Measurements from ENCODE around the gene FUT1. TPM values are rescaled to one million over a fixed set of nuclear protein-coding genes. Genes with fewer than 3 reads are reported as not detected.
"Not testable (repeated sequence)": the region's sequence is repeated elsewhere in the genome, so short reads cannot be mapped to it uniquely, and the experiment has no call there.

FUT1 gene
- total RNA-seq, 2 experiments from 2014 or later: 0.16 to 0.26 TPM

DNA sequence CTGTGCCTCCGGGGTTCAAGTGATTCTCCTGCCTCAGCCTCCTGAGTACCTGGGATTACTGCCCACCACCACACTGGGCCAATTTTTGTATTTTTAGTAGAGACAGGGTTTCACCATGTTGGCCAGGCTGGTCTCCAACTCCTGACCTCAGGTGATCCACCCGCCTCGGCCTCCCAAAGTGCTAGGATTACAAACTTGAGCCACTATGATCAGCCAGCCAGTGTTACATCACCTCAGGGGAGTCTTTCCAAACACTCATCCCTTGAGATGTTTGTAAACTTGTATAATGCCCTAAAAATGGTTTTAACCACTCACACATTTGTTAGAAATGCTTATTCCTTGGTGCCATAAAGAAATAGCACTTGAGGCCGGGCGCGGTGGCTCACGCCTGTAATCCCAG, 34.0 kb upstream of the FUT1 start:
- POLR2A ChIA-PET; H3K36me3 Mint-ChIP-seq (ENCODE audit: low read depth); H3K9me3 Mint-ChIP-seq (ENCODE audit: insufficient read depth); DNase-seq; H3K4me3 Mint-ChIP-seq; ATAC-seq; H3K27ac Mint-ChIP-seq; H3K4me1 Mint-ChIP-seq (ENCODE audit: low read depth): not testable (repeated sequence)
- CTCF ChIA-PET: interaction anchor here (1.3 to 6.1 kb wide), 3 partner anchors 51 to 185 kb away, joined by 4 to 127 read pairs (median 23); no protein-coding TSS in a partner anchor
- peaks cover 11% of the 10 kb centered on the region for H3K27me3 Mint-ChIP-seq (ENCODE audit: low read depth)

DNA sequence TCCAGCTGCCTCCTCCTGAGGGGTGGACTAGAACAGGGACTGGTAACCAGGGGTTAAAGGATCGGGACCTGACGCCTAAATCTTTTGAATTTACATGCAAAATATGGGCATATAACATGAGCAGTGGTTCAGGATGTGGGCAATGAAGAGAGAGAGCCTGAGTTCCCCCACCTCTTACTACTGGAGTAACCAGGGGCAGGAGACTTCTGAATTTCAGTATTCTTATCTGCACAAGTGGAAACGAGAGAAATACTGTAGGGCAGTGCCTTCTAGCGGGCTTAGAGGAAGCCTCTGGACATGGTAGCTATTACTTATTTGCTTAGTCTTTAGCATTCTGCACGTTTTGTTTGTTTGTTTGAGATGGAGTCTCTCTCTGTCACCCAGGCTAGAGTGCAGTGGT, 32.1 kb upstream of the FUT1 start:
- ATAC-seq: no peak
- Mint-ChIP-seq H3K36me3 (ENCODE audit: low read depth) (no peaks in the 10 kb centered on the region), H3K9me3 (ENCODE audit: insufficient read depth) (no peaks in the 10 kb centered on the region), H3K4me1 (ENCODE audit: low read depth) (peaks cover 2% of the 10 kb centered on the region), H3K4me3 (no peak overlapping the region), H3K27ac (no peak overlapping the region), H3K27me3 (ENCODE audit: low read depth) (peaks cover 11% of the 10 kb centered on the region)
- CTCF ChIA-PET: interaction anchor here (1.6 to 1.7 kb wide), 3 partner anchors 11 to 186 kb away, joined by 6 to 9 read pairs (median 6); no protein-coding TSS in a partner anchor
- POLR2A ChIA-PET: no interaction called here
- no peak for DNase-seq

DNA sequence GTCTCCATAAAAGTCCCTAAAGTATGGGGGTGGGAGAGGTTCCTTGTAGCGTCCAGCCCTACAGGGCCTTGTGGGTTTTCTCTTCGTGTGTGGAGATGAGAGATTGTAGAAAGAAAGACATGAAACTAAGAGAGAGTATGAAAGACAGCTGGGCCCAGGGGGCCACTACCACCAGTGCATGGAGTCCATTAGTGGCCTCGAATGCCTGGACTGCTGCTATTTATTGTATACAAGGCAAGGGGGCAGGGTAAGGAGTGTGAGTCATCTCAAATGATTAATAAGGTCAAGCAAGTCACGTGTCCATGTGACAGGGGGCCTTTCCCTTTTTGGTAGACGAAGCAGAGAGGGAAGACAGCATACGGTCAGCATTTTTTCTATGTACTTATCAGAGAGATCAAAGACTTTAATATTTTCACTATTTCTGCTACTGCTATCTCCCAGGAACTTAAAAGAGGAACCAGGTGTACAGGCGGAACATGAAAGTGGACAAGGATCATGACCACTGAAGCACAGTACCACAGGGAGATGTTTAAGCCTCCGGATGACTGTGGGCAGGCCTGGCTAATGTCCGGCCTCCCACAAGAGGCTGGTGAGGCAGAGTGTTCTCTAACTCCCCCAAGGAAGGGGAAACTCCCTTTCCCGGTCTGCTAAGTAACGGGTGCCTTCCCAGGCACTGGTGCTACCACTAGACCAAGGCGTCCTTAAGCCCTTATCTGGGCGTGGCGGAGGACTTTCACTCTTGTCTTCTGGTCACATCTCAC, 28.4 kb upstream of the FUT1 start:
- Mint-ChIP-seq H3K4me1 (ENCODE audit: low read depth) (peaks cover 2% of the 10 kb centered on the region), H3K27me3 (ENCODE audit: low read depth) (peaks cover 7% of the 10 kb centered on the region), H3K27ac (no peak overlapping the region), H3K36me3 (ENCODE audit: low read depth) (no peaks in the 10 kb centered on the region), H3K9me3 (ENCODE audit: insufficient read depth) (no peaks in the 10 kb centered on the region), H3K4me3 (no peak overlapping the region)
- no peak for DNase-seq
- ATAC-seq: no peak
- CTCF ChIA-PET: interaction anchor here (3.1 kb wide), 1 partner anchor 15 kb away, joined by 10 read pairs; no protein-coding TSS in a partner anchor
- POLR2A ChIA-PET: no interaction called here

DNA sequence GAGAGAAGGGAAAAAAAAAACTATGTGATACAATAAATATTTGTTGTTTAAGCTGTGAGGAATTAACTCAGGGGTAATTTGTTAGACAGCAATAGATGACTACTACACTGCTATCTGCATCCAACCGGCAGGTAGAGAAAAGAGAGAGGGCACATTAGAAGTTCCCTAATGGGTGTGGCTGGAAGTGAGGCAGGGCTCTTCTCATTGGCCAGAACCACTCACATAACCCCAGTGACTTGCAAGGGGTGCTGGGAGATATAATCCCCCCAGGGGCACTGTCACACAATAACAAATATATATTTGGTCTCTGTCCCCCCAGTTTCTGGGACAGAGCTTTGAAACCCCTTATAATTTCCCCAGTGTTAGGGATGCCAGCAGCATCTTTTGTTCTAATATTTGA, 27.2 kb upstream of the FUT1 start:
- no peak overlapping the region for H3K4me3 Mint-ChIP-seq
- no peak for ATAC-seq
- POLR2A ChIA-PET: interaction anchor here (0.6 kb wide), 2 partner anchors 48 to 922 kb away, joined by 3 to 7 read pairs; no protein-coding TSS in a partner anchor
- no peak overlapping the region for H3K27ac Mint-ChIP-seq
- DNase-seq: no peak
- H3K4me1 Mint-ChIP-seq (ENCODE audit: low read depth): peaks cover 2% of the 10 kb centered on the region
- no peaks in the 10 kb centered on the region for H3K36me3 Mint-ChIP-seq (ENCODE audit: low read depth)
- CTCF ChIA-PET: interaction anchor here (2.0 kb wide), 1 partner anchor 8 kb away, joined by 6 read pairs; no protein-coding TSS in a partner anchor
- no peaks in the 10 kb centered on the region for H3K9me3 Mint-ChIP-seq (ENCODE audit: insufficient read depth)
- H3K27me3 Mint-ChIP-seq (ENCODE audit: low read depth): no peaks in the 10 kb centered on the region

DNA sequence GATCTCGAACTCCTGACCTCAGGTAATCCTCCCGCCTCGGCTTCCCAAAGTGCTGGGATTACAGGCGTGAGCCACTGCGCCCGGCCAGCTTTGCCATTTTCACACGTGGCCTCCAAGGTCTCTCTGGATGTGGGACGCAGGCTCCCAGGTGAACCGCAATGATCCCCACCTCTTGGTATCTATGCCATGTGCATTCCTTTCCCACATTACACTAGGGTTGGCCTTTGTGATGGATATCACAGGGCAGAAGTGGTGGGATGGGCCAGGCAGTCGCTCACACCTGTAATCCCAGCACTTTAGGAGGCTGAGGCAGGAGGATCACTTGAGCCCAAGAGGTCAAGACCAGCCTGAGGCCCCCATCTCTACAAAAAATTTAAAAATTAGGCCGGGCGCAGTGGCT, 25.3 kb upstream of the FUT1 start:
- peaks cover 2% of the 10 kb centered on the region for H3K4me1 Mint-ChIP-seq (ENCODE audit: low read depth)
- POLR2A ChIA-PET: no interaction called here

DNA sequence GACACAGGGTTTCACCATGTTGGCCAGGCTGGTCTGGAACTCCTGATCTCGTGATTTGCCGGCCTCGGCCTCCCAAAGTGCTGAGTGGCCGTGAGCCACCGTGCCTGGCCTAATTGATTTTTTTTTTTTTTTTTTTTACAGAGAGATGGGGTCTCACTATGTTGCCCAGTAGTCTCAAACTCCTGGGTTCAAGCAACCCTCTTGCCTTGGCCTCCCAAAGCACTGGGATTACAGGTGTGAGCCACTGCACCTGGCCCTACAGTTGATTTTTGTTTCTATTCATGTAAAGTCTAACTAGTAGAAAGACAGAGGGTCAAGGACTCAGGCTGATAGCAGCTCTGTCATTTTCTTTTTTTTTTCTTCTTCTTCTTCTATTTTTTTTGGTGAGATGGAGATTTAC, 24.7 kb upstream of the FUT1 start:
- DNase-seq (no peak), ATAC-seq (no peak)
- ChIA-PET CTCF (interaction anchor here (0.8 kb wide), 1 partner anchor 199 kb away, joined by 3 read pairs; no protein-coding TSS in a partner anchor), POLR2A (no interaction called here)
- Mint-ChIP-seq H3K9me3 (ENCODE audit: insufficient read depth) (no peaks in the 10 kb centered on the region), H3K4me3 (no peak overlapping the region), H3K36me3 (ENCODE audit: low read depth) (no peaks in the 10 kb centered on the region), H3K27ac (no peak overlapping the region), H3K27me3 (ENCODE audit: low read depth) (peaks cover 3% of the 10 kb centered on the region), H3K4me1 (ENCODE audit: low read depth) (no peaks in the 10 kb centered on the region)

More for the DNA sequence above, 25.3 kb upstream of the FUT1 start:
- Mint-ChIP-seq H3K27me3 (ENCODE audit: low read depth) (peaks cover under 1% of the 10 kb centered on the region), H3K27ac (no peak overlapping the region), H3K9me3 (ENCODE audit: insufficient read depth) (no peaks in the 10 kb centered on the region), H3K4me3 (no peak overlapping the region), H3K36me3 (ENCODE audit: low read depth) (no peaks in the 10 kb centered on the region)
- ATAC-seq (no peak), DNase-seq (no peak)
- CTCF ChIA-PET: interaction anchor here (0.8 to 2.0 kb wide), 2 partner anchors 10 to 199 kb away, joined by 3 to 6 read pairs; no protein-coding TSS in a partner anchor

DNA sequence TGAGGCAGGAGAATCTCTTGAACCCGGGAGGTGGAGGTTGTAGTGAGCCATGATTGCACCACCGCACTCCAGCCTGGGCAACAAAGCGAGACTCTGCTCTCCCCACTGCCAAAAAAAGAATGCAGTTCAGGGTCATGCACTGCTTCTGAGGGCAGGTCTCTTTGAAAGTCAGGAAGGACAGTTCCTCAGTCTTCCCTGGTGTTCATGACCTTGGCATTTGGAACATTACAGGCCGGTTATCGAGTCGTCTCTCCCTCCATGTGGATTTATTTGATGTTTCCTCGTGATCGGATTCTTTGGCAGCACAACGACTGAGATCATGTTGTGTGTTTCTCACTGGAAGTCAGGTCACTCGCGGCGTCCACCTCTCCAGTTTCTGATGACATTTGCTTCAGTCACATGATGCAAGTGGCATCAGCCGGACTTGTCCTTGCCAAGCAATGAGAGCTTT, 20.1 kb upstream of the FUT1 start:
- Mint-ChIP-seq H3K9me3 (ENCODE audit: insufficient read depth) (no peaks in the 10 kb centered on the region), H3K36me3 (ENCODE audit: low read depth) (no peaks in the 10 kb centered on the region), H3K27me3 (ENCODE audit: low read depth) (peaks cover 15% of the 10 kb centered on the region), H3K27ac (no peak overlapping the region), H3K4me1 (ENCODE audit: low read depth) (no peaks in the 10 kb centered on the region), H3K4me3 (no peak overlapping the region)
- CTCF ChIA-PET: interaction anchor here (1.1 kb wide), 1 partner anchor 15 kb away, joined by 3 read pairs; no protein-coding TSS in a partner anchor
- POLR2A ChIA-PET: no interaction called here
- ATAC-seq: no peak
- no peak for DNase-seq

DNA sequence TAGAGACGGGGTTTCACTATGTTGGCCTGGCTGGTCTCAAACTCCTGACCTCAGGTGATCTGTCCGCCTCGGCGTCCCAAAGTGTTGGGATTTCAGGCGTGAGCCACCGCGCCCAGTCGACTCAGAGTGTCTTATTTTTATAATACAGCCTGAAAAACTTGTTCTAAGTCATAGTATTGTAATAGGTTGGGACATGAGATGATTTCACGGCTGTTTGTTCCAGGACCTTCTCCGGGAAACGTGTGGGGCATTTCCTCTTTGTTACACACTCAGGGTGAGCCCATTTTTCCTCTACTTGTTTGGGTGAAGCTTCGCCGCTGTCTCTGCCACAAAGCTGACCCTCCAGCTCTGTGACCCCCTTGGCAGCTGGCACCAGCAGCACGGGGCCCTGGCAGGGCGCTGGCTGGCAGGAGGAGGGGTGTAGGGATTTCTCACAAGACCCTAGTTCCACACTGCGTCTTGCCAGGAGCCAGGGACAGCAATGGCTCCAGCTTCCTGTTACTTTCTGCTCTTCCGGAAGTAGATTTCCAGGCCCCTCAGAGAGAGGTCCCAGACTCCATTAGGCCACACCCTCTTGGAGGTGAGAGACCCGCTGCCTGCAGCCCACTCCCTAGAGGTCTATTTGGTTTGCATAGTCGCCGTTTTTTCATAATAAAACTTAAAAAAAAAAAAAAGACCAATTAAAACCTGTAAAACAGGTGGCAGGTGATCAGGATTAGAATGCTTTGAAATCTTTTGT, 18.5 kb upstream of the FUT1 start:
- H3K9me3 Mint-ChIP-seq (ENCODE audit: insufficient read depth): no peaks in the 10 kb centered on the region
- ChIA-PET POLR2A (no interaction called here), CTCF (interaction anchor here (1.1 to 1.3 kb wide), 2 partner anchors 17 to 25 kb away, joined by 3 to 5 read pairs; no protein-coding TSS in a partner anchor)

DNA sequence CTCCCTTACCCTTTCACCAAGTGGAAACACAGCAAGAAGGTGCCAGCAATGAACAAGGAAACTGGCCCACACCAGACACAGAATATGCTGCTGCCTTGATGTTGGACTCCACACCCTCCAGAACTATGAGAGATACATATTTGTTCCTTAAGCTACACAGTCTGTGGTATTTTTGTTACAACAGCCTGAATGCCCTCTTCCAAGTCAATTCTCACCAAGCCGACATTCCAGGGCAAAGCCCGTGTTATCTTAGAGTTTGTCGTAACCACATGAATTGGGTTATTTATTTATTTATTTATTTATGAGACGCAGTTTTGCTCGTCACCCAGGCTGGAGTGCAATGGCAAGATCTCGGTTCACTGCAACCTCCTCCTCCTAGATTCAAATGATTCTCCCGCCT, 17.8 kb upstream of the FUT1 start:
- POLR2A ChIA-PET: no interaction called here
- no peak overlapping the region for H3K4me3 Mint-ChIP-seq

More for the DNA sequence above, 18.5 kb upstream of the FUT1 start:
- Mint-ChIP-seq H3K4me1 (ENCODE audit: low read depth) (no peaks in the 10 kb centered on the region), H3K4me3 (no peak overlapping the region), H3K36me3 (ENCODE audit: low read depth) (no peaks in the 10 kb centered on the region), H3K27ac (no peak overlapping the region), H3K27me3 (ENCODE audit: low read depth) (peaks cover 16% of the 10 kb centered on the region)
- DNase-seq: no peak
- ATAC-seq: no peak

DNA sequence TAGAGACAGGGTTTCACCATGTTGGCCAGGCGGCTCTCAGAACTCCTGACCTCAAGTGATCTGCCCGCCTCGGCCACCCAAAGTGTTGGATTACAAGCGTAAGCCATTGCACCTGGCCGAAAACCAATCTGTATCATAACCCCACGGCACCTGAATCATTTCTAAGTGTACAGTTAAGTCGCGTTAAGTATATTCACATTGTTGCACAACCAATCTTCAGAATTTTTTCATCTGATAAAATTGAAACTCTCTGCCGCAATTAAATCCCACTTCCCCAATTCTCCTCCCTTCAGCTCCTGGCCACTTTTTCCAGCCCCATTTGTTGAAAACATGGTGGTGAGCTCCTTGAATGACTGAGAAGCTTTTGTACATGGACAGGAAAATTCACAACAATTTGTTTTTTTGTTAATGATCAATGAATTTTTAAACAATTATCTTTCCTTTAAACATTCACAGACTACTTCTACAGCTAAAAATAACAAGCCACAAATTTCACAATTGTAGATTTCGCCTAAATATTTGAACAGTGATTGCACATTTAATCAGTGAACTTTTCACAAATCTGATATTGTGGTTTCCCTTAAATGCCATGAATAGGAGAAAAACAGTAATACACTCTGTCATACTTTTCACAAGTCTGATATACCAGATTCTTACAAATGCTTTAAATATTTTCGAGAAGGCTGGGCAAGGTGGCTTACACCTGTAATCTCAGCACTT, 16.7 kb upstream of the FUT1 start:
- no peaks in the 10 kb centered on the region for H3K4me1 Mint-ChIP-seq (ENCODE audit: low read depth)
- no peak overlapping the region for H3K27ac Mint-ChIP-seq
- peaks cover 20% of the 10 kb centered on the region for H3K27me3 Mint-ChIP-seq (ENCODE audit: low read depth)
- CTCF ChIA-PET: interaction anchor here (0.7 to 0.9 kb wide), 4 partner anchors 18 to 131 kb away, joined by 3 to 4 read pairs (median 4); no protein-coding TSS in a partner anchor
- no peaks in the 10 kb centered on the region for H3K9me3 Mint-ChIP-seq (ENCODE audit: insufficient read depth)
- no peaks in the 10 kb centered on the region for H3K36me3 Mint-ChIP-seq (ENCODE audit: low read depth)
- POLR2A ChIA-PET: no interaction called here
- ATAC-seq (no peak), DNase-seq (no peak)
- H3K4me3 Mint-ChIP-seq: no peak overlapping the region

More for the DNA sequence above, 17.8 kb upstream of the FUT1 start:
- ATAC-seq (no peak), DNase-seq (no peak)
- no peak overlapping the region for H3K27ac Mint-ChIP-seq
- CTCF ChIA-PET: interaction anchor here (0.7 to 1.3 kb wide), 3 partner anchors 18 to 130 kb away, joined by 3 to 5 read pairs (median 3); no protein-coding TSS in a partner anchor
- H3K27me3 Mint-ChIP-seq (ENCODE audit: low read depth): peaks cover 20% of the 10 kb centered on the region
- H3K4me1 Mint-ChIP-seq (ENCODE audit: low read depth): no peaks in the 10 kb centered on the region
- no peaks in the 10 kb centered on the region for H3K9me3 Mint-ChIP-seq (ENCODE audit: insufficient read depth)
- no peaks in the 10 kb centered on the region for H3K36me3 Mint-ChIP-seq (ENCODE audit: low read depth)

DNA sequence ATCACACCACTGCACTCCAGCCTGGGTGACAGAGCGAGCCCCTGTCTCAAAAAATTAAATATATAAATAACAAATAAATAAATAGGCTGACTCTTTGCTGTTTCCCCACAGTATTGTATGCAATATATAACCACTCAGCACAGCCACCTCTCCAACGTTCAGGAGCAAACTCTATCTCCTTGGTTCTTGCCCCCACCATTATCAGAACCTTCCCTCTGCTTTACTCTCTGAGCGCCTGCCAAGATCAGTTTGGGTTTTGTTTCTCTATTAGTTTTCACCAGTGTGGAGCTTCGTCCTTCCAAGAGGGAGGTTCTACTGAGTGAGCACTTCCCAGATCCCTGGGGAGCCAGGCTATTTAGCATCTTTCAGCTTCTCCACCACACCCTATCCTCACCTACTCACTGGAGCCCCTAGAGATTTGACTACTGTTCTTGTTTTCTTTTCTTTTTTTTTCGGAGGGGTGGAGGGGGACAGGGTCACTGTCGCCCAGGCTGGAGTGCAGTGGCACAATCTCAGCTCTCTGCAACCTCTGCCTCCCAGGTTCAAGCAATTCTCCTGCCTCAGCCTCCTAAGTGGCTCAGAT, 15.8 kb upstream of the FUT1 start:
- CTCF ChIA-PET: interaction anchor here (1.1 kb wide), 1 partner anchor 27 kb away, joined by 3 read pairs; no protein-coding TSS in a partner anchor
- POLR2A ChIA-PET: not testable (repeated sequence)
- H3K27me3 Mint-ChIP-seq (ENCODE audit: low read depth): peaks cover 20% of the 10 kb centered on the region

More for the DNA sequence above, 15.8 kb upstream of the FUT1 start:
- not testable (repeated sequence) for H3K27ac Mint-ChIP-seq; H3K36me3 Mint-ChIP-seq (ENCODE audit: low read depth); H3K4me3 Mint-ChIP-seq; H3K9me3 Mint-ChIP-seq (ENCODE audit: insufficient read depth); ATAC-seq; H3K4me1 Mint-ChIP-seq (ENCODE audit: low read depth); DNase-seq
